Left cardiac atrium (tissue), 4 donors: Measurements from ENCODE around the gene GDPD2. TPM values are rescaled to one million over a fixed set of nuclear protein-coding genes. Genes with fewer than 3 reads are reported as not detected.
A peak's percentile ranks its signal among the peaks of the same experiment; 100 is the strongest.

ENCODE experiments used
- ATAC-seq, 2 donors: fragments of 200-7000 bp; cut with Tn5 transposase; one replicate each; pipeline ENCODE4 v1.9.1; 2020; ENCODE audit warnings: mild to moderate bottlenecking in 2 of 2, moderate library complexity in 2 of 2
- DNase-seq: peaks from one replicate; pipeline ENCODE4 v3.0.0-alpha.2; 2020
- intact Hi-C, 2 donors: fragments of 100-400 bp; cut with DNase I; formaldehyde crosslinking; loops; one replicate each; pipeline versions ENCODE4 v1.14.1 to v1.15.1; 2022 to 2023
- total RNA-seq, 2 donors: library from RNA; stranded (reverse); fragmentation: NEBNext Ultra II Directional; extraction: Animal tissue kit (Norgen Biotek cat#: 25700); gene quantifications; one replicate each; pipeline ENCODE4 v1.2.1, GENCODE V29; 2021
- donor health status: DM: no; HTN: yes; CAD: no.
- donor health status: DM: no; HTN: yes; CAD: no; lungs with severe emphysema.
- donor health status: DM: yes; HTN: yes; CAD: no.
- donor health status: Dilated cardiomyopathy.

The GDPD2 gene
- total RNA-seq, 2 donors from 2014 or later, result not detected

- intact Hi-C loops, result loop anchor here in 1 of 2 donors (10.0 kb wide), 1 partner anchor 99 kb away; no protein-coding TSS in a partner anchor
- ATAC-seq, result no peak
Measured at GRCh38 chrX:70456256-70456655, 33.1 kb downstream of the GDPD2 start.

GRCh38 chrX:70461026-70461425, 37.9 kb downstream of the GDPD2 start:
- intact Hi-C loops, result no loop called here
- DNase-seq, result no peak
- ATAC-seq, result no peak

More at GRCh38 chrX:70456256-70456655, 33.1 kb downstream of the GDPD2 start:
- DNase-seq, result no peak

- ATAC-seq, result no peak
- DNase-seq, result no peak
- intact Hi-C loops, result no loop called here
Measured at GRCh38 chrX:70464051-70464450, 40.9 kb downstream of the GDPD2 start.

GRCh38 chrX:70466968-70467367, 43.9 kb downstream of the GDPD2 start:
- intact Hi-C loops, result no loop called here
- ATAC-seq (no peak), DNase-seq (no peak)

GRCh38 chrX:70468709-70469108, 45.6 kb downstream of the GDPD2 start:
- intact Hi-C loops, result no loop called here
- no peak for DNase-seq
- no peak for ATAC-seq

GRCh38 chrX:70470850-70471289, 47.8 kb downstream of the GDPD2 start:
- no peak for DNase-seq
- ATAC-seq, result no peak
- intact Hi-C loops, result no loop called here

GRCh38 chrX:70476166-70476933, 53.2 kb downstream of the GDPD2 start:
- intact Hi-C loops, result no loop called here
- DNase-seq (no peak), ATAC-seq (no peak)

- peak; percentile 36 for DNase-seq
Measured at GRCh38 chrX:70476934-70477733, 54.0 kb downstream of the GDPD2 start.

GRCh38 chrX:70477734-70478075, 54.6 kb downstream of the GDPD2 start:
- ATAC-seq, result no peak

More at GRCh38 chrX:70476934-70477733, 54.0 kb downstream of the GDPD2 start:
- intact Hi-C loops, result no loop called here
- ATAC-seq, result peak in 1 of 2 donors; percentile 49

GRCh38 chrX:70478526-70479245, 55.6 kb downstream of the GDPD2 start:
- intact Hi-C loops, result no loop called here
- DNase-seq (no peak), ATAC-seq (no peak)

More at GRCh38 chrX:70477734-70478075, 54.6 kb downstream of the GDPD2 start:
- intact Hi-C loops, result no loop called here
- DNase-seq, result no peak

GRCh38 chrX:70479247-70479921, 56.3 kb downstream of the GDPD2 start:
- peak in 1 of 2 donors; percentile 56 for ATAC-seq
- intact Hi-C loops, result no loop called here
- DNase-seq, result no peak

GRCh38 chrX:70479922-70480659, 57.0 kb downstream of the GDPD2 start:
- intact Hi-C loops, result no loop called here
- DNase-seq (no peak), ATAC-seq (peak; percentile 30 to 43)

- ATAC-seq (peak; percentile 77 to 84), DNase-seq (peak; percentile 37)
- intact Hi-C loops, result no loop called here
Measured at GRCh38 chrX:70480660-70481018, 57.5 kb downstream of the GDPD2 start.

GRCh38 chrX:70481471-70482270, 58.6 kb downstream of the GDPD2 start:
- intact Hi-C loops, result no loop called here
- no peak for DNase-seq
- peak in 1 of 2 donors; percentile 23 for ATAC-seq

- intact Hi-C loops, result no loop called here
- no peak for ATAC-seq
- no peak for DNase-seq
Measured at GRCh38 chrX:70482300-70482699, 59.2 kb downstream of the GDPD2 start.
